Endodermal cell (in vitro differentiated cells): ENCODE measurements around the gene CLSTN2. TPM values are rescaled to one million over a fixed set of nuclear protein-coding genes. Genes with fewer than 3 reads are reported as not detected.

ENCODE experiments used
- DNase-seq: peaks from one replicate; pipeline ENCODE4 v3.0.0-alpha.2; 2017
- H3K27ac ChIP-seq: 2 replicates; pipeline ENCODE4 v1.5.1; 2013; ENCODE audit warnings: mild to moderate bottlenecking, low read depth, low read length, moderate library complexity
- H3K27me3 ChIP-seq: 2 replicates; pipeline ENCODE4 v1.6.1; 2013; ENCODE audit warnings: mild to moderate bottlenecking, low read length, moderate library complexity; ENCODE audit not compliant: insufficient read depth, control insufficient read depth, poor library complexity, severe bottlenecking
- H3K36me3 ChIP-seq: 2 replicates; pipeline ENCODE4 v1.7.0; 2013; ENCODE audit warnings: mild to moderate bottlenecking, low read length, moderate library complexity; ENCODE audit not compliant: control insufficient read depth, insufficient read depth
- H3K4me1 ChIP-seq: one replicate; pipeline ENCODE4 v1.7.0; 2013; ENCODE audit warnings: low read length; ENCODE audit not compliant: control insufficient read depth, insufficient read depth
- H3K4me3 ChIP-seq: 2 replicates; pipeline ENCODE4 v1.5.1; 2013; ENCODE audit warnings: mild to moderate bottlenecking, low read length, moderate library complexity
- H3K9ac ChIP-seq: 2 replicates; pipeline ENCODE4 v1.6.1; 2013; ENCODE audit warnings: mild to moderate bottlenecking, low read length, moderate library complexity; ENCODE audit not compliant: poor library complexity, severe bottlenecking; ENCODE audit errors: extremely low read depth
- H3K9me3 ChIP-seq: 2 replicates; pipeline ENCODE4 v1.6.1; 2013; ENCODE audit warnings: mild to moderate bottlenecking, low read length, moderate library complexity; ENCODE audit not compliant: control insufficient read depth
- H3K27ac Mint-ChIP-seq: 2 replicates; pipeline ENCODE4 v1.8.0; 2020; ENCODE audit warnings: mixed read lengths
- H3K27me3 Mint-ChIP-seq: 2 replicates; pipeline ENCODE4 v1.8.0; 2021; ENCODE audit warnings: mild to moderate bottlenecking, mixed read lengths; ENCODE audit not compliant: insufficient read depth
- H3K36me3 Mint-ChIP-seq: 2 replicates; pipeline ENCODE4 v1.8.0; 2020; ENCODE audit warnings: low read depth, mixed read lengths
- H3K4me1 Mint-ChIP-seq: 2 replicates; pipeline ENCODE4 v1.8.0; 2020; ENCODE audit warnings: mixed read lengths
- H3K4me3 Mint-ChIP-seq: 2 replicates; pipeline ENCODE4 v1.8.0; 2020; ENCODE audit warnings: mild to moderate bottlenecking, moderate library complexity, mixed read lengths
- H3K9me3 Mint-ChIP-seq: 2 replicates; pipeline ENCODE4 v1.8.0; 2020; ENCODE audit warnings: mild to moderate bottlenecking, mixed read lengths
- WGBS, 2 experiments: methylation state at CpG; one replicate each; pipeline versions ENCODE4 v1.1.5 to v1.1.7; 2013; ENCODE audit warnings: missing lambda C conversion rate in 2 of 2, mixed read lengths in 1 of 2; ENCODE audit not compliant: insufficient coverage in 1 of 2, insufficient read length in 1 of 2; 5-methylcytosine and 5-hydroxymethylcytosine counted together
- total RNA-seq, 2 donors: library from RNA; stranded (reverse); fragmentation: NEBNext Ultra II Directional in 1 of 2; extraction: Animal tissue kit (Norgen Biotek cat#: 25700) in 1 of 2; gene quantifications; 2 replicates in 1 of 2; 3 replicates in 1 of 2; pipeline ENCODE4 v1.2.1, GENCODE V29; 2021
- TF ChIP-seq, protein P1 (sequence below): fragments of 200-600 bp; sonication (generic); conservative IDR thresholded peaks from 2 replicates; pipeline ENCODE4 v1.5.0; 2021; ENCODE audit warnings: antibody characterized with exemption, mild to moderate bottlenecking

The CLSTN2 gene
- total RNA-seq, 2 donors from 2014 or later = 0.13 to 0.42 TPM

DNA sequence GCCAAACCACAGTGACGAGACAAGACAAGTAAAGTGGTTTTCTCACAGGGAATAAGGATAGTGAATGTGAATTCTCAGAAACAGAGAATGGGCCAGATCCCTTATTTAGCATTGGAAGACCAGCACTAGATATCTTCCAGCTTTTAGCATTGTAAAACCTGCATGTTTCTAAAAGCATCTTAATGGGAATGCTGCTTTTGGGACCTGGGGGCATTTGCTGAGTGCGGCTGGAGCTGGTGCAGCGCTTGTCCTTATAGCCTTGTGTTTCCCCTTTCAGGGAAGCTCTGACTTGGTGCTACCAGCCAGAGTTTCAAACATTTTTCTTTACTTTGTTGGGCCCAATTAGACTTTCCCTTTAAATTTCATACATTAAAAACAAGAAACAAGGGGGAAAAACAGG is 52.9 kb downstream of the CLSTN2 start:
- no peak overlapping the region for H3K4me3 Mint-ChIP-seq
- TF ChIP-seq, protein P1, sequence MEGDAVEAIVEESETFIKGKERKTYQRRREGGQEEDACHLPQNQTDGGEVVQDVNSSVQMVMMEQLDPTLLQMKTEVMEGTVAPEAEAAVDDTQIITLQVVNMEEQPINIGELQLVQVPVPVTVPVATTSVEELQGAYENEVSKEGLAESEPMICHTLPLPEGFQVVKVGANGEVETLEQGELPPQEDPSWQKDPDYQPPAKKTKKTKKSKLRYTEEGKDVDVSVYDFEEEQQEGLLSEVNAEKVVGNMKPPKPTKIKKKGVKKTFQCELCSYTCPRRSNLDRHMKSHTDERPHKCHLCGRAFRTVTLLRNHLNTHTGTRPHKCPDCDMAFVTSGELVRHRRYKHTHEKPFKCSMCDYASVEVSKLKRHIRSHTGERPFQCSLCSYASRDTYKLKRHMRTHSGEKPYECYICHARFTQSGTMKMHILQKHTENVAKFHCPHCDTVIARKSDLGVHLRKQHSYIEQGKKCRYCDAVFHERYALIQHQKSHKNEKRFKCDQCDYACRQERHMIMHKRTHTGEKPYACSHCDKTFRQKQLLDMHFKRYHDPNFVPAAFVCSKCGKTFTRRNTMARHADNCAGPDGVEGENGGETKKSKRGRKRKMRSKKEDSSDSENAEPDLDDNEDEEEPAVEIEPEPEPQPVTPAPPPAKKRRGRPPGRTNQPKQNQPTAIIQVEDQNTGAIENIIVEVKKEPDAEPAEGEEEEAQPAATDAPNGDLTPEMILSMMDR = no peak
- H3K36me3 Mint-ChIP-seq = no peaks in the 10 kb centered on the region
- Histone ChIP-seq H3K9ac (no peak overlapping the region), H3K36me3 (no peaks in the 10 kb centered on the region), H3K9me3 (peaks cover 7% of the 10 kb centered on the region), H3K4me1 (no peaks in the 10 kb centered on the region), H3K27me3 (peaks cover 35% of the 10 kb centered on the region), H3K27ac (no peak overlapping the region), H3K4me3 (no peak overlapping the region)
- H3K27me3 Mint-ChIP-seq = peaks cover 18% of the 10 kb centered on the region
- no peak overlapping the region for H3K27ac Mint-ChIP-seq
- H3K9me3 Mint-ChIP-seq = no peaks in the 10 kb centered on the region
- H3K4me1 Mint-ChIP-seq = no peaks in the 10 kb centered on the region
- 85 to 100% methylated on average over 3 of the region's 3 CpGs for WGBS, 2 experiments
- DNase-seq = no peak

DNA sequence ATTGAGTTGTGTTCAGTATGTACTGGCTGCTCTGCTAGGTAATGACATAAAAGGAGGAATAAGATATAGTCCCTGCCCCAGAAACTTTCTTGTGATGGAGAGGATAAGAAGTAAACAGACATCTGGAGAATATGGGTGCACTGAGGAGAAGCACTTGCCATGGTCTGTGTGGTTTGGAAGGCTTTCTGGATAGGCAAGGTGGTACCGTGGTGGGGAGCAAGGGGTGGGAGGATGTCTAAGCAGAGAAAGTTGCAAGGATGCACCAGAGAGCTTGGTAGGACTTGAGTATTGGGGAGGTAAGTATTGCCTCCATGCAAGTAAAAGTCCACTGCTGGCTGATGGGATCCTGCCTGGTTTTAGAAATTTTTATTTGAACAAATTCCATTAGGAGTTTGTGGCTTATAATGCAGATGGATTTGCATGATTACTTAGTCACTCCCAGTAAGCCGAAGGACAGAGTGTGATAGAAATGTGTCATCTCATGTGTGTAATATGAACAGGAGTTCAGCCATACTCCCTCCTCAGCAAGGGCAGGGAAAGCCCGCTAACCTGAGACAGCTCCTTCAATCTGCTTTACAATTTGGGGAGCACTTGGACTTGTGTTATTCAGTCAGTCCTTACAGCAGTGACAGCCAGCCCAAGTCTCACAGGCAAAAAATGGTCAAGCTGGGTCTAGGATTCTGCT is 53.6 kb downstream of the CLSTN2 start:
- Mint-ChIP-seq H3K36me3 (no peaks in the 10 kb centered on the region), H3K4me1 (no peaks in the 10 kb centered on the region), H3K27me3 (peaks cover 18% of the 10 kb centered on the region), H3K4me3 (no peak overlapping the region), H3K9me3 (no peaks in the 10 kb centered on the region), H3K27ac (no peak overlapping the region)
- H3K9ac ChIP-seq = no peak overlapping the region
- TF ChIP-seq, protein P1 = no peak
- WGBS, 2 experiments = 88 to 94% methylated on average over 3 of the region's 3 CpGs
- no peaks in the 10 kb centered on the region for H3K36me3 ChIP-seq
- no peak for DNase-seq
- H3K4me1 ChIP-seq = no peaks in the 10 kb centered on the region
- no peak overlapping the region for H3K4me3 ChIP-seq
- H3K27ac ChIP-seq = no peak overlapping the region
- peaks cover 7% of the 10 kb centered on the region for H3K9me3 ChIP-seq
- H3K27me3 ChIP-seq = peaks cover 35% of the 10 kb centered on the region

GRCh38 chr3:139994891-139995290 is 59.9 kb downstream of the CLSTN2 start:
- Mint-ChIP-seq H3K4me1 (no peaks in the 10 kb centered on the region), H3K27ac (no peak overlapping the region)

More at GRCh38 chr3:139994891-139995290, 59.9 kb downstream of the CLSTN2 start:
- Mint-ChIP-seq H3K4me3 (no peak overlapping the region), H3K9me3 (no peaks in the 10 kb centered on the region), H3K36me3 (no peaks in the 10 kb centered on the region), H3K27me3 (peaks cover 8% of the 10 kb centered on the region)
- no peaks in the 10 kb centered on the region for H3K4me1 ChIP-seq
- H3K9ac ChIP-seq = no peak overlapping the region
- no peak overlapping the region for H3K4me3 ChIP-seq
- no peak overlapping the region for H3K27ac ChIP-seq
- TF ChIP-seq, protein P1 = no peak
- DNase-seq = no peak
- H3K36me3 ChIP-seq = no peaks in the 10 kb centered on the region
- peaks cover 5% of the 10 kb centered on the region for H3K27me3 ChIP-seq
- peaks cover 7% of the 10 kb centered on the region for H3K9me3 ChIP-seq
- 85 to 92% methylated on average over 3 of the region's 3 CpGs for WGBS, 2 experiments
